Glomerular endothelial cell (primary cell): ENCODE measurements around the gene MEGF10. TPM values are rescaled to one million over a fixed set of nuclear protein-coding genes. Genes with fewer than 3 reads are reported as not detected.

ENCODE experiments used
- DNase-seq: peaks from one replicate; pipeline ENCODE4 v3.0.0-alpha.2; 2011; ENCODE audit warnings: low read depth, low spot score; ENCODE audit errors: extremely low read depth
- total RNA-seq: library from RNA; depleted of rRNA; stranded (reverse); fragments of >200 nt; gene quantifications from 2 replicates; pipeline ENCODE4 v1.2.3, GENCODE V29; 2015

Gene MEGF10
- total RNA-seq, 1 donor from 2014 or later = 15.5 TPM

DNA sequence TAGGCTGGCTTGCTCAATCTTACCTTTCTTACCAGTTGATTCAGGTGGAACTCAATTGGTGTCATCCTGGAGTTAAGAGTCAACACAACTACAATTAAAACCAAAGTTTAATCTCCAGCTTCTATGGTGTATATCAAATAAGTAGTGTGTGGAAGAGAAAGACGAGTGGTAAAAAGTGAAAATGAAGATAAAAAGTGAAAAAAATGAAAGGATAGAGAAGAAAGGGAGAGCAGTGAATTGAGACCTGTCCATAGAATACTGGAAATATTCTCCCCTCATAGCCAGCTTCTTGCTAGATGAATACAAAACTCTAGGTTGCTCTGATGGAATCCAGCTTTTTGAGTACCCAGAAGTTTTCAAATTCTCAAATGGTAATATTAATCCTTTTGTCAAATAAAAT, 76.4 kb downstream of the MEGF10 start:
- no peak for DNase-seq

DNA sequence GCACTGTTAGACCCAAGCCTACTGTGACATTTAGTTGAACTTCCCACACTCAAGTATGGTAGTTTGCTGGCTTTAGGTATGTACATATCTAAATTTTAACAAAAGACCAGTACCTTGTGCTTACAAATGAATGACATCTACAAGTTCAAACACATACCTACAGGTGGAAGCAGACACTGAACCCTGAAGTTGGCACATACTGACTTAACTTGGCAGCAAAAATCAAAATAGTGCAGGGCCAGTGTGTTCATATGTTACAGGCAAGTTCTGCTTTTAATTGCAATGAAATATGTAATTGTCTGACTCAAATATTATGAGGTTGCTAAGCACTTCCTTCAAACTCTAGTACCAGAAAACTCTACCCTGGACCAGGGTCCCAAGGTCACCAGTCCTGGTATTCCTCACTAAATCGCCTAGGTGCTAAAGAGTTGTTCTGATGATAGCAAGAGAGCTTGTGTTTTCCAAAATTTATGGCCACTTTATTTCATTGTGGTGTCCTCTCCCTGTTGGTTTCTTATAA, 77.4 kb downstream of the MEGF10 start:
- no peak for DNase-seq

DNA sequence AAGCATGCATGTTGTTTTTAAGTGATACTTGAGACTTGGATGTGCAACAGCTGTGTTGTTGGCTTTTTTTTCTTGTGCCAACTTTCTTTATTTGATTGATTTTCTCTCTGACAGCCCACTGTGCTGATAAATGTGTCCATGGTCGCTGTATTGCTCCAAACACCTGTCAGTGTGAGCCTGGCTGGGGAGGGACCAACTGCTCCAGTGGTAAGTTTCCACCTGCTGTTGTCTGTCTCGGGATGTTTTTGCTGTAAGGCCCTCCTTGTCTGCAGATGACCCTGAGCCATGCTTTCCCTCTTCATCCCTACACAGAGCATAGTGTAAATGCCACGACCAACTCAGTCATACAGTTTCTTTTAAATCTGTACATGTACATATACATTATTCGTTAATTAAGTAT, 79.2 kb downstream of the MEGF10 start:
- DNase-seq = no peak

DNA sequence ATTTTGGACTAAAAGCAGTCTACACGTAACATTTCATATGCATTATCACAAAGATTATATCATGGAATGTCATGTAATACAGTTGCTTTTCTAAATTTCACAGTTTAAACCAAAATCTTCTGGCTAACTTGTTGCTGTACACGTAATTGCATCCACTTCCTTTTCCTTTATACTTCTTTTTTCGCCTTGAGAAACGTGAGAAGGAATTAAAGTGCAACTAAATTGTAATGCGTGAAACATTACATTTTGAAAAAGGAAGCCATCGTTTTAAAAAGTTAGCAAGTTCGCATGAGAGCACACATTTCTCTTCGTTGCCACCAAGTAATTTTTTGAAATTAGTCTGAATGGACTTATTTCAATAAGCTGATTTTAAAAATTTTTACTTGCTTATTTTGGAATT, 80.0 kb downstream of the MEGF10 start:
- no peak for DNase-seq

DNA sequence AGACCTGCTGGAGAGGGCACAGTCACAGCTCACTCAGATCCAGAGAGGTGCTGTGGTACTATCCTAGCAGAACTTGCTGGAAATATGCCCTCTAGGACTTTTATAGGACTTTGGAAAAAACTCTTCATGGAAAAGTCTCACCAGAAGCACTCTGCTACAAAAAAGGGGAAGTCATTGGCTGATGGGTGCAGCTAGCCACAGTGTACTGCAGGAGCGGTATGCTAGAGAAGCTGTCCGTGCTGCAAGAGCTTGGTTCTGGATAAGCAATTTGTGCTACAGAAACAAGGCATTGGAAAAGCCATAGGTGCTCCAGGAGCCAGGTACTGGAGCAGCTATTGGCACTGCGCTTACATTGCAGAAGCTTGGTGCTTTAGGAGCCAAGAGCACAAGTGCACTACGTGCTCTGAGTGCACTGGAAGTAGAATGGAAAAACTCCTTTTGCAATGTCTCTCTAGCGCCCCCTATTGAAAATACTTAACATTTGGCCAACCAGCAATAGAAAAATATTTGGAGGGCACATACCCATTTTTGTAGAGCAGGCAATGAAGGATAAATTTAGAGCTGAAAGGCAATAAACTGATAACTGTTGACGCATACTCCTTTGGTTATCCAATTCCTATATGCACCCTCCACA, 83.4 kb downstream of the MEGF10 start:
- DNase-seq = no peak

DNA sequence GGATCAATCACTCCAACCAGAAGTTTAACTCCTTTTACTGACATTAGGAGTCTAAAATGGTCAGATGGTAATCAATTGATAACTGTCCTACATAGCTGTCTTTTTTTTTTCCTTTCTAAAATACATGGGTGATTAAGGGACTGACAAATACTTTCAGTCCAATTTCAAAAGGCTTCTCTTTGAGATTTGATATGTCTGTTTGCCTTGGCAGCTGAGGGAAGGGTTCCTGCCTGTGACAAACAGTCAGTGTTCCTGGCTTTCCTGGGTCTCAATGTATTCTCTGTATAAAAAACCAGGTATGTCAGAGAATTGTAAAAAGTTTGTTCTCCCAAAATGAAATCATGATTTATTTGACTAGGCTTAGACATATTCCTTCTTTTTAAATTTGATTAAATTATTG, 84.5 kb downstream of the MEGF10 start:
- DNase-seq = no peak

DNA sequence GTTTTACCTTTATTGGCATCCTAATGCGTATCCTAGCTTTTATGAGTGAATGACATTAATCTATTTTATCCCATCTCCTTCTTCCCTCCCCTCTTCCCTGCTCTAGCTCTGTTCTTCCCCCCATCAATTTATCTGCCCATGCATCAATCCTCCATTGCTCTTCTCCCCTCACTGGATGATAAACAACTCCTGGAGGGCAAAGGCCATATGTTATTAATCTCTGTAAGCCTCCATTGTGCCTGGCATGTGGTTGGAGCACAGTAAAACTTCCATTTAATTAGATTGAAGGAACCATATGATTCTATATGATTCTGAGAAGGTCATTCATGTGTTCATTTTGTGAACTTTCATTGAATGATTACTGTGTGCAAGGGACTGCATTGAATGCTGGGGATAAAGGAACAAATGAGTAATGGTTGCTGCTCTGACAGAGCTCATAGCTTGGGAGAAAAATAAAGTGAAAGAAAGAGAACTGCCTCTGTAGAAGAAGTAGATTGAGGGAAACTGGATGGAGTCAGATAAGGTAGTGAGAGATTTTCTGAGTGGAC, 85.0 kb downstream of the MEGF10 start:
- DNase-seq = no peak

DNA sequence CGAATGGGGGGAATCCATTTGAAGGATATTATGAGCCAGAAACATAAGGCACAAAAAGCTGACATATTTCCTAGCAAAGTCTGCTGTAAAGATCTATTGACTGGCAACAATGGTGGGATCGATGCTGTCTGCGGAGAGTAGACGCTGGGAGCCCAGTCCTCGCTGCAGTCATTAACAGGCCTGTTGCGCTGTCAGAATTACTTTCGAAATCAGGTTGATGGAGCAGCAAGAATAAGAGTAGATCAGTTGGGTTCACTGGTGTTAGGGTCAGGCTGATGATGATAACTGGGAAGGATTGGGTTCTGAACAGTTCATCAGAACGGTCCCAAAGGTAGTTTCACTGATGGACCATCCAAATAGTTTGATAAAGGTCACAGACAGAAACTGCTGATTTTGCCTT, 87.1 kb downstream of the MEGF10 start:
- DNase-seq = no peak

DNA sequence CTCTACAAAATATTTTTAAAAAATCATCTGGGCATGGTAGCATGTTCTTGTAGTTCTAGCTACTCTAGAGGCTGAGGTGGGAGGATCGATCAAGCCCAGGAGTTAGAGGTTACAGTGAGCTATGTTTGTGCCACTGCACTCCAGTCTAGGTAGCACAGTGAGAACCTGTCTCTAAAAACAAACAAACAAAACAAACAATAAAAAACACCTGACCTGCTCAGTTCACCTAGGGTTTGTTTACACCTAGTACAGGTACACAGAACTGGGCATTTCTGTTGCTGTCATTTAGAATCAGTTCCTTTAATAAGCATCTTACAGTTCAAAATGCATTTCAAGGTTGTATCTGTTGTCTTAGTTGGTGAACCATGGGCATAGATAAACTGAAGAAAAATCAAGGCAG, 95.3 kb downstream of the MEGF10 start:
- DNase-seq = no peak

DNA sequence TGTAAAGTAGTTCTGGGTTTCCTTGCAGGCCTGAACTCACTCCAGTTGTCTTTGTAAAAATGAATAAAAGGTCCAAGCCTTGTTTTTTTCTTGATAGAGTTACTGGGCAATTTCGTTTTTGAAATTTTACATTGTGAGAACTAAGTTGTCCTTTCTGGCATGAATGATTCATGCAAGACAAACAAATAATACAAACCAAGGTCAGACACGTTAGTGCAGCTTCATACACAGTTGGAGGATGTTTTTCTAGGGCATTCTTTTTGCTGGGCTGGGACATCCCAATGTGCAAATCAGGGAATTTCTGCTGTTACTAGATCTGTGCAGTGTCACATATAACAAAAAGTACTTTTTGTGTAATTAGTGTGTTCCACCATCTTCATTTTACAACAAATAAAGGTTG, 96.0 kb downstream of the MEGF10 start:
- DNase-seq = no peak

DNA sequence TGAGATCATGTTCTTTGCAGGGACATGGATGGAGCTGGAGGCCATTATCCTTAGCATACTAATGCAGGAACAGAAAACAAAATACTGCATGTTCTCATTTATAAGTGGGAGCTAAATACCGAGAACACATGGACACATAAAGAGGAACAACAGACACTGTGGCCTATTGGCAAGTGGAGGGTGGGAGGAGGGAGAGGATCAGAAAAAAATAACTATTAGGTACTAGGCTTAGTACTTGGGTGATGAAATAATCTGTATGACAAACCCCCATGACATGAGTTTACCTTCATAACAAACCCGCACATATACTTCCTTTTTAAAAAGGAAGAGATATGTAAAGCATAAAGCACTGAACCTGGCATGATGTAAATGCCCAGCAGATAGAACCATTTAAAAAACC, 99.0 kb downstream of the MEGF10 start:
- DNase-seq = no peak

DNA sequence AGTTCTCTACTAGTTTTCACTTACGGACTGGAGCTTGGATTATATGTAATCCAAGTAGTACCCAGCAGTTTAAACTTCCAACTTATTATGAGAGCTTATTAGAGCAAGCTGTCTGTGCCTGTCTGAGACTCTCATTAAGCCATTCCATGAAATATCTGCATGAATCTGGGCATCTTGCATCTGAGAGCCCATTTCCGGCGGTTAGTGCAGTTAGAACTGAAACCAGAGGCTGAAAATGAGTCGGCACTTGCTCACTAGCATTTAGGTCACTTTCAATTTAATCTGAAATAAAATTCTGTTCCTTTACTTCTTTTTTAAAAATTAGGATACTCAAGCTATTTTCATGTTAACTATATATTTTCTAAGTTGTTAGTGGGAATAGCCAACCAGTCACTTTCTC, 102.2 kb downstream of the MEGF10 start:
- no peak for DNase-seq

DNA sequence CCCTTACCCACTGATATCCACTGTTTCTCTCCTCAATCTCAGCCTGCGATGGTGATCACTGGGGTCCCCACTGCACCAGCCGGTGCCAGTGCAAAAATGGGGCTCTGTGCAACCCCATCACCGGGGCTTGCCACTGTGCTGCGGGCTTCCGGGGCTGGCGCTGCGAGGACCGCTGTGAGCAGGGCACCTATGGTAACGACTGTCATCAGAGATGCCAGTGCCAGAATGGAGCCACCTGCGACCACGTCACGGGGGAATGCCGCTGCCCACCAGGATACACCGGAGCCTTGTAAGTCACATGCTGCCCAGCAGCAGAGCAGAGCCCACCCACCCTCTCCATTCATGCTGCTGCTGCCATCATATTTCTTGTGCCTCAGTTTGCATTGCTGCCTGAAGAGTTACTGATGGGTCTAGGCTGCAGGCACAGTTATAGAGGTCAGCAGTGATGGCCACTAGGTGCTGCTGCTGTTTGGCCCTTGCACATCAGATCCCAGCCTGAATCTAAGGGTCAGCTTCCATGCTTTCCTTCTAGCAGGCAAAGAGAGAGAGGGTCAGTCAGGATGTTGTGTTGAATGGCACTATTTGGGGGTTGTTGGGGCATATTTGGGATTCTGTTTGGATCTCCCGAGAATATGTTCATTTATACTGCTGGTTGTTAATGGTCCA, 106.0 kb downstream of the MEGF10 start:
- no peak for DNase-seq

DNA sequence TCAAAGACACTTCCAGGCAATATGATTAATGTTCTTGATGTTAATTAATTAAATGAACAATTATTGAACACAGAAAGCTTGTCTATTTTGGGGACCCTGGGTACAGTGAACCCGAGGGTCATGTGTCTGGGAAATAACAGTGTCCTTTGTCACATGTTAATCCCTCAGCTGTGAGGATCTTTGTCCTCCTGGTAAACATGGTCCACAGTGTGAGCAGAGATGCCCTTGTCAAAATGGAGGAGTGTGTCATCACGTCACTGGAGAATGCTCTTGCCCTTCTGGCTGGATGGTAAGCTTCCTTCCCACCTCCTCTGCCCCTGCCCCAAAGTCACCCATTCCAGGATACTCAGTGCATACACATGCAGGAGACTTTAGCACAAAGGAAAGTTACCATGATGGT, 107.9 kb downstream of the MEGF10 start:
- no peak for DNase-seq

DNA sequence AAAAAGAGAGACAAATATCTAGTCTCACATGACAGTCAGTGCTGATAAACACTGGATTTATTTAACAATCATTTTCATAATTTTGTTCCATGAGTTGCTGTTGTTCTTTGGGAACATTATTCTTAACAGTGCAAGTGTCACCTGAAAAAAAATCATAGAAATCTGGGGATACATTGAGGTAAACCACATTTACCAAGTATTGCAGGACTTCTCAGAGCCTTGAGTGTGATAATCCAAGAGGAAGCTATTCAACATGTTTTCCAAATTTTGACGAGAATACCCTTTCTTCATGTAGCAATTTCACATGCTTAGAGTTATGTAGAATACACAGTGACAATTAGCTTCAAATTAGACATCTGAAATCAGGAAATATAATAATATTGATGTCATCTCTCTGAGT, 108.5 kb downstream of the MEGF10 start:
- no peak for DNase-seq

DNA sequence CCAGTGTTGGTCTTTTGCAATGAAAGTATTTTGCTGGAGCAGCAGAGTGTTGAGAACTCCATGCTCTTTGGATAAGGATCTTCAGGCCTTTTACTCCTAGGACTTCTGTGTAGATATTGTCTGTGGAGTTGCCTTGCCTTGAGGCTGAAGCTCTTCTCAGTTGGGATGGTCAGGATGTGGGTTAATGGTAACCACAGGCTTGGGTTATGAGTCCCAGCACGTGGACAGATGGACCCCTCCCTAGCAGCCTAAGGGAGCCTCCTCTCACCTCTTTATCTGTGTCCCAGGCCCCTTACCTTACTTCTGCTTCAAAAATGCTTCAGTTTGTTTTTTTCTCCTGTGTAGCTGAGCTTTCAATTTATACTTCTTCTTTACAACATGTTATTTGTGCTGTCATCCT, 109.9 kb downstream of the MEGF10 start:
- no peak for DNase-seq

DNA sequence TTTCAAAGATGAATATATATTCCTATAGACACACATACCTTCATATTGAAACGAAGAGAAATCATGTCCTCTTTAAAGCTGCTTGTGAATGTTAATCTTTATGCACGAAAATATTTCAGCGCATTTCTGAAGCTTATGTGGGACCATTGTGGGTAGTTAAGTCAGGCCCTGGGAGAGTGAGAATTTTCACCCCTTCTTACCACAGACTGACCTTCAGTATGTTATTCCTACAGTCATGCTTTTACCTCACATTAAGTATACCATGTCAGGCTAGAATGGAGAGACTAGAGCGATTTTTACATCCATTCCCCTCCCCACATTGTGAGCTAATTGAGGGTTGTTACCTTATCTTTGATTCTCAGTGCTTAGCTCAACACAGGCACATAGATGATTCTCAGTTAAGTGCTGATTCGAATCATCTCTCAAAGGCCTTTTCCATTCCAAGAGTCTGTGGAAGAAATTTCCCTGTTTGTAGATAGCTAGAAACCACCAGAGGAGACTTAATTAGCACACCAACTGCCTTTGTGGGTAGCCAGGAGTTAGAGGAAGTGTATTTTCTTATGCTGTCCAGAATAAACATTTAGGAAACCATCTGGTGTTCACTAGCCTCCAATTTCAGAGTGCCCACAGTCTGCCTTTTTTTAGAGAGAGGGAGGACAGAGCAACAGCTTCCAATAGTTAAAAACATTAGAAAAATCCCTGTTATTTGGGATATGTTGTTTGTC, 110.5 kb downstream of the MEGF10 start:
- no peak for DNase-seq

DNA sequence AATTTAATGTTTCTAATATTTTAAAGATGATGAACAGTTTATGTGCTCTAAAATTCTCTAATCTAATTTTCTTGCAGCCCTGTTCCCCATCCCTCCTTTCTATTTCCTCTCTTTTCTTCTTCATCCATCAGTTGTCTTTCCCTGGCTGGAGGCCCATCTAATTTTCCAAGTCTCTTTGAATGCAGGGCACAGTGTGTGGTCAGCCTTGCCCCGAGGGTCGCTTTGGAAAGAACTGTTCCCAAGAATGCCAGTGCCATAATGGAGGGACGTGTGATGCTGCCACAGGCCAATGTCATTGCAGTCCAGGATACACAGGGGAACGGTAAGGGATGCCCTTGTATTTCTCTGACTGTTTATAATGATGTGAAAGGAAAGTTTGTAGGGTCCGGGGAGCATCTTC, 111.8 kb downstream of the MEGF10 start:
- DNase-seq = no peak

DNA sequence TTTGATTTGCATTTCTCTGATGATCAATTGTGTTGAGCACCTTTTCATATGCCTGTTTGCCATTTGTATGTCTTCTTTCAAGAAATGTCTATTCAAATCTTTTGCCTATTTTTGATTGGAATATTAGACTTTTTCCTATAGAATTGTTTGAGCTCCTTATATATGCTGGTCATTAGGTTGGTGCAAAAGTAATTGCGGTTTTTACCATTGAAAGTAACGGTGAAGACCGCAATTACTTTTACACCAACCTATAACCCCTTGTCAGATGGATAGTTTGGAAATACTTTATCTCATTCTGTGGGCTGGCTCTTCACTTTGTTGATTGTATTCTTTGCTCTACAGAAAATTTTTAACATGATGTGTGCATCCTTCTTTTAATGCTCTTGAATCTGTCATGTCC, 113.6 kb downstream of the MEGF10 start:
- no peak for DNase-seq

DNA sequence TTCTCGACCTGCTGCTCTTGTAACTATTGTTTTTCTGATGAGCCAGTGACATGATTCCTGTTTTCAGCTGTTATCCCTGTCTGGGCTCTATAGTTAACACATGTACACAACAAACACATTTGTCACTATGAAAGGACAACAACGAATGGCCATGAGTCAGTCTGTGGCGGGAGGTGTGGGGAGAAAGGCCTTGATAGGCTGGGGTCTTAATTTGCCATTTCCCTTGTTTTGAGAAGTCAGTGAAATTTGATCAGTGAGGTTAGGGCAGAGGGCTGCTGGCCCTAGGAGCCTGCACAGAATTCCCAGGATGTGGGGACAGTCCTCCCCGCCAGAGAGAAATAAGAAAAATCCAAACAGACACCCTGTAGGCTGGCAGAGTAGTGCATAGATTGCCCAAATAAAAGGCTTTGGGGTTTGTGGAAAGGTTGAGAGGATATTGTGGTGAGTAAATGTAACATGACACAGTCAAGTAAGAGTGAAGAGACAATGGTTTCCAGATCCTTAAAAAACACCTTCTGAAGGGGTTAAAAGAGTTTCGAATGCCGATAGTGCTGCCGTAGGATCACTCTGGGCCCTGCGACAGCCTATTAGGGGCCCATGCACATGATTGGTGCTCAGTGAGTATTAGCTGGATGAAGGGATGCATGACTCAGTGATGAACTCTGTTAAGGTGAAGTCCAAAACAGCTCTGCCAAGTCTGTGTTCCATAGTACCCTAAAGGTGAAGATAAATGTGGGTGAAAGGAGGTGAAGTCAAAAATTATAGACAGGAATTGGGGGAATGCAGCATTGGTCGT, 115.9 kb downstream of the MEGF10 start:
- no peak for DNase-seq
